ENCODE results near the gene DLX6.

The DLX6 gene

DNA sequence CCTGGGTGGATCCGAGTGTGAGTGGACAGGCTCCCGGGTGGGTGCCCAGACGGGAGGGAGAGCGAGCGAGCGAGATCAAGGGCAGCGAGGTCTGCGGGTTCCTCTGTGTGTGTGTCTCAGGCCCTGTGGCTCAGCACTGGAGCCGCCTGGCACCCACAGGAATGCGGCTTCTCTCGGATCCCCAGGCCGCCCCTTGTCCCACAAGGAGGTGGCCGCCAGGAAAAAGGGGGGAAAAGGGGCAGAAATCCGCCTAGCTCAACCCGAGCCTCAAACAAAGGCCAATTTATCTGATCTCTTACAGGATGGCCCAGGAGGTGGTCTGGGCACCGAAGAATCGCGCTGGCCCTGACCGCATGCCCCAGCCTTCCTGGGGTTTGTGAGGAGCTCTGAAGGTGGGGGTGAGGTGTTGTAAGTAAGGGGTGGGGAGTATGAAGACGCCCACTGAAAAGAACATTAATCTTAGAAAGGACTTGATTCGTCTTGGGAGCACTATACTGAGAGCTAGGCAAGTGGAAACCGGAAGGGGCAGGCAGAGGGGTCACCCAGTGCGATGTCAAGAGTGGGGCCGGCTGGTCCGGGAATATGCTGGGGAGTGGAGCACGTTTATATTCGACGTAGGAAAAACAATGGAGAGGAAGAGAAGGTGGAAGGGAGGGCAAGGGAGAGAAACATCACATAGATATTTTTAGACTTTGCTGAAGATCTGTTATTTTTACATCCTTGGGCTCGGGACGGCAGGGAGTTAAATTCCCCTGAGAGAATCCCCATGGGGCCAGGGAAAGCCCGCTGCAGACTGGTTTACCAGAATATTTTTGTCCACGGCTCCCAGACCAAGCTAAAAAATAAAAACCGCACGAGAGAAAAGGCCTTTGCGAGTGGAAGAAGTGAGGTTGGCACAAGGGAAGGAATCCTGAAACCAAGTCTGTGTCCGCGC lies 12.1 kb downstream of the DLX6 start:
- no peak overlapping the region for H3K9ac ChIP-seq (ENCODE audit: low read length)
- no peaks in the 10 kb centered on the region for H3K4me1 ChIP-seq (ENCODE audit: low read length)
- TF ChIP-seq EZH2phosphoT487 (IDR thresholded peaks at IDR 0.05; ENCODE audit: low read depth), result no peak
- TF ChIP-seq, protein P1, sequence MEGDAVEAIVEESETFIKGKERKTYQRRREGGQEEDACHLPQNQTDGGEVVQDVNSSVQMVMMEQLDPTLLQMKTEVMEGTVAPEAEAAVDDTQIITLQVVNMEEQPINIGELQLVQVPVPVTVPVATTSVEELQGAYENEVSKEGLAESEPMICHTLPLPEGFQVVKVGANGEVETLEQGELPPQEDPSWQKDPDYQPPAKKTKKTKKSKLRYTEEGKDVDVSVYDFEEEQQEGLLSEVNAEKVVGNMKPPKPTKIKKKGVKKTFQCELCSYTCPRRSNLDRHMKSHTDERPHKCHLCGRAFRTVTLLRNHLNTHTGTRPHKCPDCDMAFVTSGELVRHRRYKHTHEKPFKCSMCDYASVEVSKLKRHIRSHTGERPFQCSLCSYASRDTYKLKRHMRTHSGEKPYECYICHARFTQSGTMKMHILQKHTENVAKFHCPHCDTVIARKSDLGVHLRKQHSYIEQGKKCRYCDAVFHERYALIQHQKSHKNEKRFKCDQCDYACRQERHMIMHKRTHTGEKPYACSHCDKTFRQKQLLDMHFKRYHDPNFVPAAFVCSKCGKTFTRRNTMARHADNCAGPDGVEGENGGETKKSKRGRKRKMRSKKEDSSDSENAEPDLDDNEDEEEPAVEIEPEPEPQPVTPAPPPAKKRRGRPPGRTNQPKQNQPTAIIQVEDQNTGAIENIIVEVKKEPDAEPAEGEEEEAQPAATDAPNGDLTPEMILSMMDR (IDR thresholded peaks at IDR 0.05; ENCODE audit: low read depth, low read length), result no peak
- no peak overlapping the region for H3K4me2 ChIP-seq (ENCODE audit: low read length)
- H4K20me1 ChIP-seq (ENCODE audit: insufficient read depth, low read length), result no peaks in the 10 kb centered on the region
- no peaks in the 10 kb centered on the region for H3K79me2 ChIP-seq (ENCODE audit: low read length)
- H3K27me3 ChIP-seq (ENCODE audit: low read depth, low read length), result peaks cover 20% of the 10 kb centered on the region
- H2AFZ ChIP-seq (ENCODE audit: low read depth, low read length), result no peak overlapping the region
- no peaks in the 10 kb centered on the region for H3K36me3 ChIP-seq (replicated peaks; ENCODE audit: low read depth, low read length)
- H3K4me3 ChIP-seq (ENCODE audit: low read length), result no peak overlapping the region
- H3K9me3 ChIP-seq (ENCODE audit: insufficient read depth, low read length), result no peaks in the 10 kb centered on the region
- H3K27ac ChIP-seq (ENCODE audit: low read length), result no peak overlapping the region

DNA sequence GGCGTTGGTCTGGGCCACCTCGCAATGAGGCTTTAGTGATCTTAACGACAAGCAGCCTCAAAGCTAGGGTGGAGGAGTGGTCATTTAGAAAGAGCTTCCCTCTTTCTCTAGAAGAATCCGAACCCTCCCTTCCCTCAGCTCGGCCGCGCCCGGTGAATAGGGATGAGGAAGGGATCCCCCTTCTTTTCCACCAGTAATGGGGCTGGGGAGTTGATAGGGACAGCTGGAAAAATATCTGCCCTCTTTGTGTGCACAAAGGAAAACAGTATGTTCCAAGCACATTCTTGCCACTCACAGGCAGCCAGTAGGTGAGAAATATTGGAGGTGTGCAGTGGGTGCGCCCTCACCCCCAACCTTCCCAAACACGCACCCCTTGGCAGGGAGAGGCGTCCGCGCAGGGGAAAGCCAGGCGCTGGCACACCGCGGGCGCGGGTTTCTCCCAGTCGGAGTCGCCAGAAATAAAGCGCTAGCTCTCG lies 12.8 kb downstream of the DLX6 start:
- no peak overlapping the region for H2AFZ ChIP-seq (ENCODE audit: low read depth, low read length)
- no peak overlapping the region for H3K27ac ChIP-seq (ENCODE audit: low read length)
- H4K20me1 ChIP-seq (ENCODE audit: insufficient read depth, low read length), result no peaks in the 10 kb centered on the region
- TF ChIP-seq EZH2phosphoT487 (IDR thresholded peaks at IDR 0.05; ENCODE audit: low read depth), result no peak
- TF ChIP-seq, protein P1 (IDR thresholded peaks at IDR 0.05; ENCODE audit: low read depth, low read length), result no peak
- H3K9me3 ChIP-seq (ENCODE audit: insufficient read depth, low read length), result no peaks in the 10 kb centered on the region
- H3K9ac ChIP-seq (ENCODE audit: low read length), result no peak overlapping the region
- no peak overlapping the region for H3K4me2 ChIP-seq (ENCODE audit: low read length)
- H3K27me3 ChIP-seq (ENCODE audit: low read depth, low read length), result peaks cover 20% of the 10 kb centered on the region
- H3K36me3 ChIP-seq (replicated peaks; ENCODE audit: low read depth, low read length), result no peaks in the 10 kb centered on the region
- no peaks in the 10 kb centered on the region for H3K79me2 ChIP-seq (ENCODE audit: low read length)
- no peaks in the 10 kb centered on the region for H3K4me1 ChIP-seq (ENCODE audit: low read length)
- no peak overlapping the region for H3K4me3 ChIP-seq (ENCODE audit: low read length)

DNA sequence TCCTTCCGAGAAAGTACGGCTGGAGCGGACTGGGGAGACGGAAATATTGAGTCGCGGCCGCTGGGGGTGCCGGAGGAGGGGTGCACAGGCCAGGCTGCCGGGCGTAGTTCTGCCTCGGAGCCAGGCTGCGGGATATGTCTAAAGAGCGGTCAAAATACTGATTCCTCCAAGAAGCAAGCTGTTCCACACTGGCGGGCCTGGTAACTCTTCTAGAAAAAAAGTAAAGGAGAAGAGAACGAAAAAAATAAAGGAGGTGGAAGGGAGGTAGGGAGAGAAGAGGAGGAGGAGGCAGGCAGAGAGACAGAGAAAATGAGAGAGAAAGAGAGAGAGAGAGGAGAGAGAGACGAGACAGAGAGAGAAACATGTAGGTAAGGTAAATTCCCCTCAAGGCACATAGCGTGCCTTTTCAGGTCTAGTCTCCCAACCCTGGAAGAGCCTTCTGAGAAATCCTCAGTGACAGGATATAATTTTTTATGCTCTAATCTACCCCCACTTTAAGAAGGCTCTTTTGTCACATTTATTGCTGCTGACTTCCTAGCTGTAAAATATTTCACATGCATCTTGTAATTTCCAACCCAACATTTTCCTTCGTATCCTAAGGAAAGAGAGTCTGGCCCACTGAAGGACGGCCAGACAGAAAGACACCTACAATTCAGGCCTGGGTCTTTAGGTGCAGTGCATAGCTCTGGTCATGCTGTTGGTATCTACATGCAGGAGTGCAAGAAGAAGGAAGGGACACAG lies 13.6 kb downstream of the DLX6 start:
- TF ChIP-seq, protein P1 (IDR thresholded peaks at IDR 0.05; ENCODE audit: low read depth, low read length), result no peak
- TF ChIP-seq EZH2phosphoT487 (IDR thresholded peaks at IDR 0.05; ENCODE audit: low read depth), result no peak
- Histone ChIP-seq H3K4me3 (ENCODE audit: low read length) (no peak overlapping the region), H3K79me2 (ENCODE audit: low read length) (no peaks in the 10 kb centered on the region), H3K9me3 (ENCODE audit: insufficient read depth, low read length) (no peaks in the 10 kb centered on the region), H4K20me1 (ENCODE audit: insufficient read depth, low read length) (no peaks in the 10 kb centered on the region), H3K9ac (ENCODE audit: low read length) (no peak overlapping the region), H3K4me2 (ENCODE audit: low read length) (no peak overlapping the region), H3K27me3 (ENCODE audit: low read depth, low read length) (peaks cover 15% of the 10 kb centered on the region), H3K36me3 (replicated peaks; ENCODE audit: low read depth, low read length) (no peaks in the 10 kb centered on the region), H3K4me1 (ENCODE audit: low read length) (no peaks in the 10 kb centered on the region), H2AFZ (ENCODE audit: low read depth, low read length) (no peak overlapping the region), H3K27ac (ENCODE audit: low read length) (no peak overlapping the region)

DNA sequence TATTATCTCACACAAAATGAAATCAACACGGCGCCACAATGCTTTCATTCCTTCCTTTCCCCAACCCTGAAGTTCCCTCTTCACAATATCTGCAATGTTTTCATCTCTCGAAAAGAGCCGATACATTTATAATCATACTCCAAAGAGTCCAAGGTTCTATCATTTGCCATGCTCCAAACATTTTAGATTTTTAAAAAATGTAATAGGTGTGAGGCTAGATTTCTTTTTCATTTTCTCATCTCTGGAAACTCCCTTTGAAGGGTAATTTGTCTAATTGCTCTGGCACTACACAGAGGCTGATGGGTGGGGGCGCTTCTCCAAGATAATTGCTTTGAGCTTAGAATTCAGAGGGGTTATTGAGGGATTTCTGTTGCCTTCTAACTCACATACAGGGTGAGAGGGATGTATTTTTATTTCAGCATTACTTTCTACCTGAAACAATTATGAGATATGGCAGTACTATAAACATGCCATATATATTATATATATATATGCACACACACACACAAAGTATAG lies 14.4 kb downstream of the DLX6 start:
- Histone ChIP-seq H2AFZ (ENCODE audit: low read depth, low read length) (no peak overlapping the region), H3K4me1 (ENCODE audit: low read length) (no peaks in the 10 kb centered on the region)

More for the DNA sequence above, 14.4 kb downstream of the DLX6 start:
- no peak for TF ChIP-seq EZH2phosphoT487 (IDR thresholded peaks at IDR 0.05; ENCODE audit: low read depth)
- TF ChIP-seq, protein P1 (IDR thresholded peaks at IDR 0.05; ENCODE audit: low read depth, low read length), result no peak
- no peak overlapping the region for H3K27ac ChIP-seq (ENCODE audit: low read length)
- no peak overlapping the region for H3K9ac ChIP-seq (ENCODE audit: low read length)
- H4K20me1 ChIP-seq (ENCODE audit: insufficient read depth, low read length), result no peaks in the 10 kb centered on the region
- no peak overlapping the region for H3K4me3 ChIP-seq (ENCODE audit: low read length)
- H3K9me3 ChIP-seq (ENCODE audit: insufficient read depth, low read length), result no peaks in the 10 kb centered on the region
- H3K79me2 ChIP-seq (ENCODE audit: low read length), result no peaks in the 10 kb centered on the region
- H3K4me2 ChIP-seq (ENCODE audit: low read length), result no peak overlapping the region
- peaks cover 7% of the 10 kb centered on the region for H3K27me3 ChIP-seq (ENCODE audit: low read depth, low read length)
- H3K36me3 ChIP-seq (replicated peaks; ENCODE audit: low read depth, low read length), result no peaks in the 10 kb centered on the region

All from OCI-LY3 (cell line).